Hepatocyte (in vitro differentiated cells): ENCODE measurements around the gene ANKRD45.

ENCODE experiments used
- EZH2phosphoT487 ChIP-seq: fragments of 200-600 bp; sonication (generic); IDR thresholded peaks from one replicate; pipeline ENCODE4 v1.6.1; 2018; ENCODE audit warnings: antibody characterized with exemption, mild to moderate bottlenecking, low read depth, moderate library complexity; ENCODE audit not compliant: unreplicated experiment, severe bottlenecking
- TF ChIP-seq, protein P1 (sequence below): fragments of 200-600 bp; sonication (generic); IDR thresholded peaks from 2 replicates; pipeline ENCODE4 v1.5.1; 2016; ENCODE audit warnings: antibody characterized with exemption, mild to moderate bottlenecking; ENCODE audit not compliant: poor library complexity

DNA sequence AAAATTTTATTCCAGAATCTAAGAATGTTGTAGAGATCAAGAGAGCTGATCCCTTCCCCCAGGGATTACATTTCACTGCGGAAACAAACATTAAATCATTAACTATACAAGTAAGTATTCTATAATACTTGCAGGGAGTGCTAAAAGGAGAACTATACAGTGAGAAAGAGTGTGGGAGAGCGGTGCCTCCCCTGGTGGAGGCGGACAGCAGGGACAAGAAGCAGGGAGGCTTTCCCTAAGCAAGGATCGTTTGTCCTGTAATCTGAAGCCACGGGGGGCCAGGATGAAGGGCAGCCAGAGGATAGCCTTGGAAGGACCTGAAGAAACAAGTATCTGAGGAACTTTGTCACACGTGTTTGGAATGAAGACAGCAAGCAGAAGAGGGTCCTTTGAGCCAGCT lies 106.8 kb downstream of the ANKRD45 start:
- TF ChIP-seq, protein P1, sequence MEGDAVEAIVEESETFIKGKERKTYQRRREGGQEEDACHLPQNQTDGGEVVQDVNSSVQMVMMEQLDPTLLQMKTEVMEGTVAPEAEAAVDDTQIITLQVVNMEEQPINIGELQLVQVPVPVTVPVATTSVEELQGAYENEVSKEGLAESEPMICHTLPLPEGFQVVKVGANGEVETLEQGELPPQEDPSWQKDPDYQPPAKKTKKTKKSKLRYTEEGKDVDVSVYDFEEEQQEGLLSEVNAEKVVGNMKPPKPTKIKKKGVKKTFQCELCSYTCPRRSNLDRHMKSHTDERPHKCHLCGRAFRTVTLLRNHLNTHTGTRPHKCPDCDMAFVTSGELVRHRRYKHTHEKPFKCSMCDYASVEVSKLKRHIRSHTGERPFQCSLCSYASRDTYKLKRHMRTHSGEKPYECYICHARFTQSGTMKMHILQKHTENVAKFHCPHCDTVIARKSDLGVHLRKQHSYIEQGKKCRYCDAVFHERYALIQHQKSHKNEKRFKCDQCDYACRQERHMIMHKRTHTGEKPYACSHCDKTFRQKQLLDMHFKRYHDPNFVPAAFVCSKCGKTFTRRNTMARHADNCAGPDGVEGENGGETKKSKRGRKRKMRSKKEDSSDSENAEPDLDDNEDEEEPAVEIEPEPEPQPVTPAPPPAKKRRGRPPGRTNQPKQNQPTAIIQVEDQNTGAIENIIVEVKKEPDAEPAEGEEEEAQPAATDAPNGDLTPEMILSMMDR = no peak
- no peak for TF ChIP-seq EZH2phosphoT487
